Measurements from ENCODE around the gene IL3RA.

The IL3RA gene

DNA sequence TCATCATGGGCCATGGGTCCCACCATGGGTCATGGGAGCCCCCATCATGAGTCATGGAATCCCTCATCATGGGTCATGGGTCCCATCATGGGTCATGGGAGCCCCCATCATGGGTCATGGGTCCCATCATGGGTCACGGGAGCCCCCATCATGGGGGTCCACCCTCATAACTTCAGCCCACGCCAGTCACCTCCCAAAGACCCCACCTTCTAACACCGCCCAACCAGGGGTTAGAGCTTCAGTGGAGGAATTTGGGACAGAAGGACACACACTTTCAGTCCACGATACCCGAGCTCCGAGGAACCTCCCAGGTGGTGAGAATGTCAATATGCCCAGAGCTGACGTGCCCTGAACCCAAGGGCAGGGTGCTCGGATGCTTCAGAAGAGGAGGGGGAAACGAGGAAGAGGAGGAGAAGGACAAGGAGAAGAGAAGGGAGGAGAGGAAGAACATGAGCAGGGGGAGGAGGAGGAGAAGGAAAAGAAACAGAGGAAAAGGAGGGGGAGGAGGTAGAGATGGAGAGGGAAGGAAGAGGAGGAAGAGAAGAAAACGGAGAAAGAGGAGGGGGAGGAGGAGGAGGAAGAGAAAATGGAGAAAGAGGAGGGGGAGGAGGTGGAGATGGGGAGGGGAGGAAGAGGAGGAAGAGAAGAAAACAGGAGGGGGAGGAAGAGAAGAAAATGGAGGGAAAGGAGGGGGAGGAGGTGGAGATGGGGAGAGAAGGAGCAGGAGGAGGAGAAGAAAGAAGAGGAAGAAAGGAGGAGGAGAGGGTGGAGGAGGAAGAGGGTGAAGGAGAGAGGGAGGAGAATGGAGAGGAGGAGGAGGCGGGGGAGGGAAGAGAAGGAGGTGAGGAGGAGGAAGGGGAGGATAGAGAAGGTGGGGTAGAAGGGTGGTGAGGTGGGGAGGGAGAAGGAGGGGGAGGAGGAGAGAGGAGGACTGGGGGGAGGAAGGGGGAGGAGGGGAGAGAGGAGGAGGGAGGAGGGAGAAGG, 17.7 kb downstream of the IL3RA start:
- no peak for DNase-seq (ENCODE audit: low spot score)
- ChIA-PET CTCF (no interaction called here), POLR2A (ENCODE audit: low non-redundant PET) (no interaction called here)
- TF ChIP-seq, protein P1, sequence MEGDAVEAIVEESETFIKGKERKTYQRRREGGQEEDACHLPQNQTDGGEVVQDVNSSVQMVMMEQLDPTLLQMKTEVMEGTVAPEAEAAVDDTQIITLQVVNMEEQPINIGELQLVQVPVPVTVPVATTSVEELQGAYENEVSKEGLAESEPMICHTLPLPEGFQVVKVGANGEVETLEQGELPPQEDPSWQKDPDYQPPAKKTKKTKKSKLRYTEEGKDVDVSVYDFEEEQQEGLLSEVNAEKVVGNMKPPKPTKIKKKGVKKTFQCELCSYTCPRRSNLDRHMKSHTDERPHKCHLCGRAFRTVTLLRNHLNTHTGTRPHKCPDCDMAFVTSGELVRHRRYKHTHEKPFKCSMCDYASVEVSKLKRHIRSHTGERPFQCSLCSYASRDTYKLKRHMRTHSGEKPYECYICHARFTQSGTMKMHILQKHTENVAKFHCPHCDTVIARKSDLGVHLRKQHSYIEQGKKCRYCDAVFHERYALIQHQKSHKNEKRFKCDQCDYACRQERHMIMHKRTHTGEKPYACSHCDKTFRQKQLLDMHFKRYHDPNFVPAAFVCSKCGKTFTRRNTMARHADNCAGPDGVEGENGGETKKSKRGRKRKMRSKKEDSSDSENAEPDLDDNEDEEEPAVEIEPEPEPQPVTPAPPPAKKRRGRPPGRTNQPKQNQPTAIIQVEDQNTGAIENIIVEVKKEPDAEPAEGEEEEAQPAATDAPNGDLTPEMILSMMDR (conservative IDR thresholded peaks at IDR 0.05; ENCODE audit: low read depth): no peak
- H3K27ac ChIP-seq: no peak overlapping the region

DNA sequence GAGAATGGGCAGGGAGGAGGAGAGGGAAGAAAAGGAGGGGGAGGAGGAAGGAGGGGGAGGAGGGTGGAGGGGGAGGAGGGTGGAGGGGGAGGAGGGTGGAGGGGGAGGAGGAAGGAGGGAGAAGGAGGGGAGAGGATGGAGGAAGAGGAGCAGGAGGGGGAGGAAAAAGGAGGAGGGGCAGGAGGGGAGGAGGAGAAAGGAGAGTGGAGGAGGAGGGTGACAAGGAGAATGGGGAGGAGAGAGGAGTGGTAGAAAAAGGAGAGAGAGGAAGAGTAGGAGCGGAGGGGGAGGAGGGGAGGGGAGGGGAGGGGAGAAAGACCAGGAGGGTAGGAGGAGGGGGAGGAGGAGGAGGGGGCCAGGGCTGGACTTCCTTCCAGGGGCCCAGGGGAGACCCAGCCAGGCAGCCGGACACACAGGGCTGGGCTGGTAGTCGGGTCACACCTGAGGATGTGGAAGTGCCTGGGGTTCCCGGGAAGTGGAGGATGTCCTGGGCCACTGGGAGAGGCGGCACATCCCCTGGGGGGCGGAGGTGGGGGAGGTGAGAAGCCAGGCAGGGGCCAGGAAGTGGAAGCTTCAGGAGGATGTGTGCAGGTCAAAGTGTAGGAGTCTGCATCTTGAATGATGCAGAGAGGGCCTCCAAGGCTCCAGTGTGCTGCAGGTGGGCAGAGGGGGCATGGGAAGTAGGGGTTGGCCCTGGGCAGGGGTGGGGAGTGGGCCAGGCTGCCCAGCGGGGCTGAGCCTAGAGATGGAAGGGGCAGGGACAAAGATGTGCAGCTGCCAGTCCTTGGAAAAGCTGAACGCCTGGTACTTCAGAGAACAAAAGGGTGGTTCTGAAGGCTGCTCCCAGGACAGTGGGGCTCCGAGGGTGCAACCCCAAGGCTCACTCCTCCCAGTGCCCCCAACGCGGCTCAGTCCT, 18.8 kb downstream of the IL3RA start:
- DNase-seq (ENCODE audit: low spot score): no peak
- ChIA-PET CTCF (no interaction called here), POLR2A (ENCODE audit: low non-redundant PET) (no interaction called here)
- TF ChIP-seq, protein P1 (conservative IDR thresholded peaks at IDR 0.05; ENCODE audit: low read depth): no peak
- no peak overlapping the region for H3K27ac ChIP-seq

DNA sequence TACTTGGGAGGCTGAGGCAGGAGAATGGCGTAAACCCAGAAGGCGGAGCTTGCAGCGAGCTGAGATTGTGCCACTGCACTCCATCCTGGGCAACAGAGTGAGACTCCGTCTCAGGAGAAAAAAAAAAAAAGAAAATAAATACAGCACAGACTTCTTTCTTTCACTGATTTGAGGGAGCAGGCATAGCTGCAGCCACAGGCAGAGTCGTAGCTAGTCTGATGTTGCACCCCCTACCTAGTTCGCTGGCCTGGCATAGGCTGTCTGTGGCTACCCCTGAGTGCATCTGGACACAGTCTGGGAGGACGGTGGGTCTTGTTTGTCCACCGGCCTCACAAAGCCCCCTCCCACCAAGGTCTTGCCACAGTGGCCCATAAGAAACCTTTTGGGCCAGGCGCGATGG, 21.4 kb downstream of the IL3RA start:
- CTCF ChIA-PET: no interaction called here

DNA sequence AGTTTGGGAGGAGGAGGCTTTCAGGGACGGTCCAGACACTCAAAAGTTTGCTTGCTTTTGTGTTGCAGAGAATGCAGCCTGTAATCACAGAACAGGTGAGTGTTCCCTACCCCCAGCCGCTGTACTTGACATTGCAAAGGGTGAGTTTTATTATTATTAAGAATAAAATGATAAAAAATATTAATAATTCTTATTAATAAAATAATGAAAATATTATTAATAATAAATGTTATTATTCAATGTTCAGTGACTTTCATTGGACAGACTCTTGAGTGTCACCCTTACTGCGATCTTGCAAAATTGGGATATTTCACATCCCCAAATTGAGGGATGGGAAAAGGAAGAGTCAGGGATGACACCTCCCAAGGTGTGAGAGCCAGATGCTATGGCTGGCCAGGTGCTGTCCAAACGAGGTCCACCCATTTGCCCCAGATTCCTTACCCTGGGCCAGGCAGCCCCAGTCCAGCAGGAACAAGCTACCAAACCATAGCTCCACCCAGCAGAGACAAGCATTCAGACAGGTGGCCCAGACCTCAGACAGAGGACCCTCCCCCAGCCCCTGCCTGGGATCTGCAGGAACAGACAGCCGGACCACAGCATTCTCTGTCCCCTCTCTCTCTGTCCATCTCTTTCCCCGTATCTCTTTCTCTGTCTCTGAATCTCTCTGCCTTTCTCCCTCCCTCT, 22.4 kb downstream of the IL3RA start:
- TF ChIP-seq, protein P1 (conservative IDR thresholded peaks at IDR 0.05; ENCODE audit: low read depth): no peak
- H3K27ac ChIP-seq: no peak overlapping the region

More for the DNA sequence above, 21.4 kb downstream of the IL3RA start:
- H3K27ac ChIP-seq: no peak overlapping the region
- TF ChIP-seq, protein P1 (conservative IDR thresholded peaks at IDR 0.05; ENCODE audit: low read depth): no peak
- DNase-seq (ENCODE audit: low spot score): no peak
- POLR2A ChIA-PET (ENCODE audit: low non-redundant PET): no interaction called here

DNA sequence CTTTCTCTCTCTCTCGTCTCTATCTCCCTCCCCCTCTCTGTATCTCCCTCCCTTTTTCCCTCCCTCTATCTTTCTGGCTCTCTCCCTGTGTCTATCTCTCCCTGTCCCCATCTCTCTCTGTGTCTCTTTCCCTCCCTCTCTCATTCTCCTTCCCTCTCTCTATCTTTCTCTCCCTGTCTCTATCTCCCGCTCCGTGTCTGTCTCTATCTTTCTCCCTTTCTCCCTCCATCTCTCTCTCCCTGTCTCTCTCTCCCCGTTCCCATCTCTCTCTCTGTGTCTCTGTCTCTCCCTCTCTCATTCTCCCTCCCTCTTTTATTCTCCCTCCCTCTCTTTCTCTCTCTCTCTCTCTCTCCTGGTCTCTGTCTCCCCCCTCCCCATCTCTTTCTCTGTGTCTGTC, 22.9 kb downstream of the IL3RA start:
- TF ChIP-seq, protein P1 (conservative IDR thresholded peaks at IDR 0.05; ENCODE audit: low read depth): no peak
- DNase-seq (ENCODE audit: low spot score): no peak
- POLR2A ChIA-PET (ENCODE audit: low non-redundant PET): no interaction called here
- H3K27ac ChIP-seq: no peak overlapping the region
- CTCF ChIA-PET: no interaction called here

More for the DNA sequence above, 22.4 kb downstream of the IL3RA start:
- ChIA-PET CTCF (no interaction called here), POLR2A (ENCODE audit: low non-redundant PET) (no interaction called here)
- DNase-seq (ENCODE audit: low spot score): no peak

DNA sequence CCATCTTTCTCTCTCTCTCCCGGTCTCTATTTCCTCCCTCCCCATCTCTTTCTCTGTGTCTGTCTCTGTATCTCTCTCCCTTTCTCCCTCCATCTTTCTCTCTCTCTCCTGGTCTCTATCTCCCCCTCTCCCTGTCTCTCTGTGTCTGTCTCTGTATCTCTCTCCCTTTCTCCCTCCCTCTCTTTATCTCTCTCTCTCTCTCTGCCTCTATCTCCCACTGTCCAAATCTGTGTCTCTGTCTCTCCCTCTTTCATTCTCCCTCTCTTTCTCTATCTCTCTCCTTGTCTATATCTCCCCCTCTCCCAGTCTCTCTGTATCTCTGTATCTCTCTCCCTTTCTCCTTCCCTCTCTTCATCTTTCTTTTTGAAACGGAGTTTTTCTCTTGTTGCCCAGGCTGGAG, 23.6 kb downstream of the IL3RA start:
- ChIA-PET POLR2A (ENCODE audit: low non-redundant PET) (no interaction called here), CTCF (no interaction called here)
- H3K27ac ChIP-seq: no peak overlapping the region
- TF ChIP-seq, protein P1 (conservative IDR thresholded peaks at IDR 0.05; ENCODE audit: low read depth): no peak
- no peak for DNase-seq (ENCODE audit: low spot score)
